Right lobe of liver (tissue), 4 donors: Measurements from ENCODE around the gene CD81.

Experiments
- POLR2A ChIP-seq: fragments of 450-650 bp; IDR thresholded peaks from one replicate; pipeline ENCODE4 v1.6.1; 2017; ENCODE audit warnings: antibody characterized with exemption, mild to moderate bottlenecking
- TF ChIP-seq, protein P1 (sequence below), 4 donors: fragments of 200-600 bp in 3 of 4; fragments of 450-650 bp in 1 of 4; IDR thresholded peaks; one replicate each; pipeline versions ENCODE4 v1.5.1 to v1.8.0; 2016 to 2022; ENCODE audit warnings: antibody characterized with exemption in 4 of 4, mild to moderate bottlenecking in 2 of 4
- donor health status: DM: no; HTN: no; CAD: no.
- donor health status: DM: no; HTN: no; CAD: no.
- donor health status: DM: no; HTN: yes; CAD: no.

- TF ChIP-seq, protein P1, sequence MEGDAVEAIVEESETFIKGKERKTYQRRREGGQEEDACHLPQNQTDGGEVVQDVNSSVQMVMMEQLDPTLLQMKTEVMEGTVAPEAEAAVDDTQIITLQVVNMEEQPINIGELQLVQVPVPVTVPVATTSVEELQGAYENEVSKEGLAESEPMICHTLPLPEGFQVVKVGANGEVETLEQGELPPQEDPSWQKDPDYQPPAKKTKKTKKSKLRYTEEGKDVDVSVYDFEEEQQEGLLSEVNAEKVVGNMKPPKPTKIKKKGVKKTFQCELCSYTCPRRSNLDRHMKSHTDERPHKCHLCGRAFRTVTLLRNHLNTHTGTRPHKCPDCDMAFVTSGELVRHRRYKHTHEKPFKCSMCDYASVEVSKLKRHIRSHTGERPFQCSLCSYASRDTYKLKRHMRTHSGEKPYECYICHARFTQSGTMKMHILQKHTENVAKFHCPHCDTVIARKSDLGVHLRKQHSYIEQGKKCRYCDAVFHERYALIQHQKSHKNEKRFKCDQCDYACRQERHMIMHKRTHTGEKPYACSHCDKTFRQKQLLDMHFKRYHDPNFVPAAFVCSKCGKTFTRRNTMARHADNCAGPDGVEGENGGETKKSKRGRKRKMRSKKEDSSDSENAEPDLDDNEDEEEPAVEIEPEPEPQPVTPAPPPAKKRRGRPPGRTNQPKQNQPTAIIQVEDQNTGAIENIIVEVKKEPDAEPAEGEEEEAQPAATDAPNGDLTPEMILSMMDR (IDR thresholded peaks at IDR 0.05) = no peak
- TF ChIP-seq POLR2A = no peak
Observed at GRCh38 chr11:2369320-2369719, 7.8 kb upstream of the CD81 start.
